GM19372 (cell line): ENCODE data around the gene CAPZB.

ENCODE experiments used
- ATAC-seq: cut with Tn5 transposase; IDR thresholded peaks from one replicate; pipeline ENCODE4 v1.9.1; 2021; ENCODE audit warnings: mild to moderate bottlenecking, low read depth, moderate library complexity; ENCODE audit not compliant: unreplicated experiment

CAPZB gene

DNA sequence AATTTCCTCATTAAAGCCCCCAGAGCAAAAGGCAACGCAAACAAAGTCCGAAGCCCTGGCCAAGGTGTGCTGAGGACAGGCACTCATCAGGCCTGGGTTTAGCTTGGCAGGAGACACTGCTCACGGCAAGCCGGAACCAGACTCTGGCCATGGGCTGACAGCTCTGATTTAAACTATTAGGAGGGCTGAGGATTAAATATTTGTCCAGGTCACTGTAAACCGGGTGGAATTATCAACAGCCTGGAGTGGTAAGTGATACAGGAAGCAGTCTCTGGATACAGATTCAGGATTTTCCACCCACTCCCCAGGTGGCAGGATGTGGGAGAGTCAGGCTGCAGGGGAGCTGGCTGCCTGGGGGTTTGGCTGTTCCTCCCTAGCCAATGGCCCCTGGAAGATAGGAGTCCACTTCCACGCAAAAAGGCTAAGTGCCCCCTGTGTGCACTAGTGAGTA lies 130.8 kb downstream of the CAPZB start:
- no peak for ATAC-seq

DNA sequence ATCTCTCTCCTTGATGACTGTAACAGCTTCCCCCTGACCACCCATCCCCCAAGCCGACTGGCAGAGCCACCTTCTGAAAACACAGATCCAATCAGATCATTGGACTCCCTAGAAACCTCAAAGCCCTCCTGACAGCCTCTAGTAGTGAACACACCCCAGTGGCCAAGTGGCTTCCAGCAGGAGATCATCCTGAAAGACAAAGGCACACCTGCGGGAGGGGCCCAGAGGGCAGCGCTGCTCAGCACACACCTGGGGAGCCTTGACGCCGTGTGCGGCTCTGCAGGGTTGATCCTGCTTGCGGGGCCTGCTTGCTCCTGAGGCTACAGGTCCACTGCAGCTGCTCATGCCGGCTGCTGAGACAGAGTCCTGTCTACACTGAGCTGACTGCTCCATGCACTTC lies 131.7 kb downstream of the CAPZB start:
- no peak for ATAC-seq

DNA sequence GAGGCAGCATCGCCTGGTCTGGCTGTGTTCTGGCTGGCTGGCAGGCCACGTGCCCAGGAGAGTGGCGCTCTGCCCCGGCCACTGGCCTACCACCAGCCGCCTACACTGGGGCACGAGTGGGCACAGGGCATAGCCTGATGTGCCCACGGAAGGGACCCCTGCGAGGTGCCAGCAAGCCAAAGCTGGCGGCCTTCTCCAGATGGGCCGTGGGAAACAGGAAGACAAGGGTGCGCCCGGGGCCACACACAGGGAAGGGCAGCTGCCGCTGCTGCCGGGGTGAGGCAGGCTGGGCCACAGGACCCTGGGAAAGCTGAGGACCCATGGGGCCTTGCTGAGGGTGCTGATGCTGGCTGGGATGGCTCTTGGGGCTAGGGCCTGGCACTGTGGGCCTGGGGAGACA lies 132.5 kb downstream of the CAPZB start:
- ATAC-seq = no peak

DNA sequence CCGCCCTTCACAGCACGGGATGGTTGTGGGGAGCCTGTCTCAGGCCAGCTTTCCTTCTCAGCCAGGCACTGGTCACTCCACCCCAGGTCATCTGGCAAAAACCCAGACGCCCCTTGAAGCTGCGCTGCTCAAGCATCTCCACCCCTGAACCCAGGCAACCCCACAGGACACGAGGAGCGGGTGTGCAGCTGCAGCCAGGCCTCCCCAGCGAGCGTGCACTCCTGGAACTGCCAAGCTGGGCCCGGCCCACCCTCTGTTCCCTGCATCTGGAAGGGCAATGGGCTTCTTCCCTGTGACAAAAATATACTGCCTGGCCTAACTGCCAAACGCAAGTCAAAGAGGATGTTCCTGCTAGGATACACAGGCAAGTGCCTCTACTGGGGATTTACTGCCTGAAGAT lies 133.5 kb downstream of the CAPZB start:
- no peak for ATAC-seq

DNA sequence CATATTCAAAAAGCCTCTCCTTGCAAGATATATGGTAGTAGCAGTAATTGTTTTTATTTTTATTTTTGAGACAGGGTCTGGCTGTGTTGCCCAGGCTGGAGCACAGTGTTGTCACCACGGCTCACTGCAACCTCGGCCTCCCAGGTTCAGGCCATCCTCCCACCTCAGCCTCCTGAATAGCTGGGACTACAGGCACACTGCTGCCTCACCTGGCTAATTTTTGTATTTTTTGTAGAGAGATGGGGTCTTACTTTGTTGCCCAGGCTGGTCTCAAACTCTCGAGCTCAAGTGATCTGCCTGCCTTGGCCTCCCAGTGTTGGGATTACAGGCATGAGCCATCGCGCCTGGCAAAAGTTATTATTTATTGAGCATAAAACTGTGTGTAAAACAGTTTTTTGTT lies 134.8 kb downstream of the CAPZB start:
- no peak for ATAC-seq

DNA sequence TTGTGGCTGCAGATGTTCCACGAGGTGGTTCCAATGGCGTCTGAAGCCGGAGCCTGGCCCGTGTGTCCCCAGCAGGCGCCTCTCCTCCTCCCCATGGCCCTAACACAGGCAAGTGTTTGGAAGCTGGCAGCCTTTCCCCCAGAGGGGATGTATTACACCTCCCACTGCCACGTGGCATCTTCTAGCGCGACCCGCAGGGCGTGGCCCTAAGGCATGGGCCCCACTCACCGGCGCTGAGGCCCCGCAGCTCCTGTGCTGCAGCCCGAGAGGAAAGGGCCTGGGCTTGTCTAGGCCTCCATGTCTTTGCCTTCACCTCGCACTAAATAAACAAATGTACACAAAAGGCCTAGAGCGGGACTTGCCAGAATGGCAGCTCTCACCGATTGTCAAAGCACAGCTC lies 135.3 kb downstream of the CAPZB start:
- ATAC-seq = no peak

DNA sequence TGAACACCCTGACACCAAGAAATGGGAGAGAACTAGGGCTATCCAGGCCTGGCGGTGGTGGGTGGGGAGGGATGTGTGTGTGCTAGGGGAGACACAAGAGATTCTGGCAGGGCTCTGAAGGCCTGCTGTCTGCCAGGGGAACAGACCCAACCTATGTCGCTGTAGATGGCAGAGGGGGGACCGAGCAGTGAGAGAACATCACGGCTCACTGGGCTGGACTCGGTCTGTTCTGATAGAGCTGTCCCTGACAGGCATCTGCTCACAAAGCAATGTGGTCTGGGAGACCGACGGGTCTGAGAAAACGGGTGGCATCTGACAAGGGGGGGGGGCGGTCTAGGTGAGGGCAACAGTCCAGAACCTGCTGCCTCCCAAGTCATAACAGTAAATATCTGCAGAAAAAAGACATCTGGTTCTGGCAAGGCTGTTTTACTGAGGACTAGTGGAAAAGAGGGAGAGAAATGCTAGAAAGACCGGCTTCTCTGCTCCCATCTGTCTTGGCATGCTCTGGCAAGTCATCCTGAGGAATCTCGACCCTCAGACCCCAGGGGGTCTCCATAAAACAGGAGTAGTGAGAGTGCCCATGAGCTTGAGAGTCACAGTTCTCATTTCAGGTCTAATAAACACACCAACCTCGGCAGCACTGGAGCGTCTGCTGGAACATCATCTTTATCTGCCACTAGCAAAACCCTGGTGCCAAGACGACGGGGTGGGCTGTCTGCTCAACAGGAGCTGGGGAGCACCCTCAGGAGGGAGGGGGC lies 136.7 kb downstream of the CAPZB start:
- ATAC-seq = no peak

DNA sequence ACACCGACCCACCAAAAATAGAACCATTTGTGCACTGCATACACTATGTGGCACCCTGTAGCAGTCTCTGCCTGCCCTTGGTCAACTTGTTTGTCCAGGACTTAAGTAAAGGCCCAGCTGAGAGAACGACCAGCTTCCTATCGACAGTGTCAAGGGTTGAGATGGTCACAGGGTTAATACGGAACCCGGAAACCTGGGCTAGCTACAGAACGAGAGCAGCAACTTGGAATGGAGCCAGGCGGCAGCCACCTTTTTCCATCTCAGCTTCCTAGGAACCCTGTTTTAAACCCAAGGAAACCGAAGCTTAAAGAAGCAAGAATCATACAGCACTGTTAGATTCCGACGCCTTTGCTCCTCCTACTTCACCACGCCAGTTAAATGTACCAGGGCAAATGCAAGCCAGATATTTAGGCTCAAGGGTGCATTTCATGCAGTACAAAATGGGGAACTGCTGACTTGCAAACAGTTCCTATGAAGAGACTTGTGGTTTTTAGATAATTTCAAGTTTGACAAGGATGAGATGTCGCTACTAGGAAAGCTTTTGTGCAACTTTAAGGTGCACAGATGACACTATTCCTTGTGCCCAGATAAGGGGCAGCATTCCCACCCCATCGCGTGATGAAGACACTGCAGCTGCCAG lies 137.7 kb downstream of the CAPZB start:
- ATAC-seq = no peak

DNA sequence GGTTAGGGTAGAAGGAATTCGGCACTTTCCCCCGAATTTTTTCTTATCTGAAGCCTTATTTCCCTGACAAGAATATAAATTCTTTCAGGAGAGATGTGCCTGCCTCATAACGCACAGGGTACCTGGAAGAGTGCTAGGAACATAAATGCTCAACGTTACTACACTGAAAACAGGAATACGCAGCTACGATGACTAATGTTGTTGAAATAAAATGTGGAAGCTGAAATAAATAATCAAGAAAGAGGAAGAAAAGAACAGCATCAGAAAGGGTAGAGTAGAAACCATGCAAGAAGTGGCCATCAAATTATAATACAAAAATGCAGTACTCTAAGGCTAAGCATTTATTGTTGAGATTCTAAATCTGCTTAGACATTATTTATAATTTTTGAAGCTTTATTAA lies 139.3 kb downstream of the CAPZB start:
- no peak for ATAC-seq

DNA sequence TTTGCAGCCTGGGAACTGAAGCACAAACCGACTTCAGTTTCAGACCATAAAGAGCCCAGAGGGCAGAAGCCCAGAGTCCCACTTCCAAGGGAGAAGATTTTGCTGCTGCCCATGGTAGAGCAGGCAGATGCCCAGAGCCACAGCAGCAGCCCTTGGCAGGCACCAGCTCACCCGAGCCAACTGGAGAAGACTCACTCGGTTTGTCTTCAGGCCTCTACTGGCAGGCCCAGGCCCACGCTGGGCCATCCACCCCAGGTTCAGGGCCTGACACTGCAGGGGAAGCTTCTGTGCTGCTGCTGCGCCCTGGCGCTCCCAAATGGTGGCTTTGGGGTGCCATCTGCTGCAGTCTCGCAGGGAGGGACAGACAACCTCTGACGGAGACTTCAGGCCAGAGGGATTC lies 139.9 kb downstream of the CAPZB start:
- no peak for ATAC-seq

DNA sequence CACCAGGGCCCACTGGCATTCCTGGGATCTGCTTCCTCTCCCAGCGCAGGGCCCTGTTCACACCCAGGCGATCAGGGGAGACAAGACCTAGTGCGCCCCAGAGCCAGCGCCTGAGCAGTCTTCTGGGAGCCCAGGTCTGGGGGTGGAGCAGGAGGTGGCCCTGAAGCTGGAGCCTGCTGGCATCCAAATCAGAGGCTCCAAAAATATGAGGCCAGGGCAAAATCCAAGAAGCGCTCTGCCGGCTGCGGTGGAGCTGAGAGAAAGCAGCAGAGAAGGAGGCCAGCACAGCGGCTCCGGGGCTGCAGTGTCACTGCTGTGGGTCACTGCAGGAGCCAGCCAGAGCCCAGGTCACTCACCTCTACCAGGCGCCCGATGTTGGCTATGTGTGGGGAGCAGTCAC lies 140.5 kb downstream of the CAPZB start:
- no peak for ATAC-seq

DNA sequence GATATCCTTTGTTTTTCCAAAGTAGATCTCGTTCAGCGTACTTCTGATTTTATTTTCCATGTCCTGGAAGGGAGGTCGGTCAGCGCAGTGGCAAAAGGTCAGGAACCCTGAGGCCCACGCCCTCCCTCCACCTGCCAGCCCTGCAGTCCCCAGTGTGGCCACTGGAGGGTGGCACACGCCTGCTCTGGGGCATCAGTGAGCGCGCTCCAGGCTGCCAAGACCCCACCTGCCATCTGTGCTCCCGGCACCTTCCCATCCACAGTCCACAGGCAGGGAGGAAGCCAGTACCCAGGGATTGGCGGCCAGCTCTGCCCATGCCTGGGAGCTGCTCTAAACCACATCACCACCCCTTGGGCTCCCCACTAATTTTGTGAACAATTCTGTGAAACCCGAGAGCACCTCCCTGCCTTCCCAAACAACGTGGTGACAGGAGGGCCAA lies 140.9 kb downstream of the CAPZB start:
- ATAC-seq = no peak

DNA sequence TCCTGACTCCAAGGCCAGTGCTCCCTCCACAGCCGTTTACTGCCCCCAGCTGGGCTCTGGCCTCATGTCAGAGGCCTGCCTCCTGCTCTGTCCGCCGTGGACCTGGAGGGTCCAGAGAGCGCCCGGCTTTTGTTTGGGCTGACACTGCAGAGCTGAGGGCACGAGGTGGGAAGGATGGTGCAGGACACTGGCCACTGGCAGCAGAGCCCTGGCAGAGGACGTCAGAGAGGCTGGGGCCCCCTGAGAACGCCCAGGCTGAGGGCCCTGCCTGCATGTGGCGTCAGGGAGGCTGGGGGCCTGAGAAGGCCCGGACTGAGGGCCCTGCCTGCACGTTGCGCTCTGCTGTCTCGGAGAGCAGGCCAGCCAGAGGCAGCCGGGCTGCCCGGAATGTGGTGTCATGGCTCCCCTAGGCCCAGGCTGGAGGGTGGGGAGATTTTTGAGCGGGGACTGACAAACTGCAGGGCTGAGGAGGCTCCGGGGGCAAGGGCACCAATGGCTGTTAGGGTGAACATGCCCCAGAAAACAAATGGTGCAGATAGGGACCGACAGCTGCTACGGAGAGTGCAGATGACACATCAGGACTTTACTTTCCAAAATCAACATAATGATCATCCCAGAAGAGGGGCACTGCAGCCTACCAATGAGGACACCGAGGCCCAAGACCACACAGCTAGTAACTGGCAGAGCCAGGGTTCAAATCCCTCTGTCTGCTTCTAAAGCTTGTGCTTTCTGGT lies 141.6 kb downstream of the CAPZB start:
- no peak for ATAC-seq

DNA sequence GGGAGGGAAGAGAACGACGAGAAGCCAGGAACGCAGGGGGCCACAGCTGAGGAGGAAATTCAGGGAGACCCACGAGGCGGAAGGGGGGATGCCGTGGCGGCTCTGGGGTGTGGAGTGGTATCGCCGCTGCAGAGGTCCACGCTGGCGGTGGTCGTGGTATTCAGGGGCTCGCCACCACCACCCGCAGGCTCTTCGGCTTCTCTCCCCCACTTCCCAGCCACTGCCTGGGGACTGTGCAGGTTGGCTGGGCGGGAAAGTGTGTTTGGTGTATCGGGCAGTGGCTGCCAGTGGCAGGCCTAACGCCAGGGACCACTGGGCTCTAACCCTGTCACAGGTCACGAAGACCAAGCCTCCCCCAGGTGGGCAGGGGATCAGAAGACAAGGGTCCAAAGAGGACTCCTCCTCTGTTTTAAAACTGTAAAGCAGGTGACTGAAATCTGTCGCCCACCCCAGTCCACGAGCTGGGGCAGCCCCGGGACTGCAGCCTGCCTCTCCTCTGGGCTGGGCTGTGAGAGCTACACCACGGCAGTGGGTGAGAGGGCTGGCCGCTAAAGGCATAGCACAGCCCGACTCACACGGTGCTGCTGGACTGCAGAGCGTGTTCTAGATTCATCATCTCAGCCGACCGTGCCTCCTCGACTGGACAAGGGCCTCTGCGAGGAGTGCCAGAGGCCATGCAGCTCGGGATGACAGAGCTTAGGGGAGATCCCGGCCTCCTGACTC lies 142.3 kb downstream of the CAPZB start:
- no peak for ATAC-seq

DNA sequence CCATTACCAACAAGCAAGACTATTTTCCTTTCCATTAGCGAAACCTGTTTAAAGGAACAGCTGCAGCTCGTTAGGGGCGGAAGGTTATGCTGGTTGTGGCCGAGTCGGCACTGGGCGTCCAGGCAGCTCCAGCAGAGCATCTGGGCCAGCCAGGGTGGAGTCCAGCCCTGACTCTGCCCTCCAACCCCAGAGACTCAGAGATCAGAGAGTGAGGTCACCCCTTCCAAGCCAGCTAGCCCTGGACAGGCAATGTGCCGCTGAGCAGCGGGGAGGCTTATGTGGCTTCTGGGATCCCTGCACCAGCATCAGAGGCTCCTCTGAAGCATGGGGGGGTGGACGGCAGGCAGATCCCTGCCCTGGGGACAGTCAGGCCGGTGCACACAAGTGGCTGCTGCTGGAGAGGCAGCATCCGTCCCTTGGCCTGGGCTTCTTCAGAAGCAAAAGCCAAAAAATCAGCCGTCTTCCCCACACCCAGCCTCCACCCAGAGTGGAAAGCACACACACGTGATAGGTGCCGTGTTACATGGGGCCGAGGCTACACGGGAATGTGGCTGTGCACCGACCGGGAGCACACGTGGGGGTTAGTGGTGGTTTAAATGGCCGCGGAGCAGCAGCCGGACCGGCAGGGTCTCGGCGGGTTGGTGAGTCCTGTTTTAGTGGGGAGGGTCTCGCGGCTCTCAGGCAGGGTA lies 143.1 kb downstream of the CAPZB start:
- ATAC-seq = no peak

DNA sequence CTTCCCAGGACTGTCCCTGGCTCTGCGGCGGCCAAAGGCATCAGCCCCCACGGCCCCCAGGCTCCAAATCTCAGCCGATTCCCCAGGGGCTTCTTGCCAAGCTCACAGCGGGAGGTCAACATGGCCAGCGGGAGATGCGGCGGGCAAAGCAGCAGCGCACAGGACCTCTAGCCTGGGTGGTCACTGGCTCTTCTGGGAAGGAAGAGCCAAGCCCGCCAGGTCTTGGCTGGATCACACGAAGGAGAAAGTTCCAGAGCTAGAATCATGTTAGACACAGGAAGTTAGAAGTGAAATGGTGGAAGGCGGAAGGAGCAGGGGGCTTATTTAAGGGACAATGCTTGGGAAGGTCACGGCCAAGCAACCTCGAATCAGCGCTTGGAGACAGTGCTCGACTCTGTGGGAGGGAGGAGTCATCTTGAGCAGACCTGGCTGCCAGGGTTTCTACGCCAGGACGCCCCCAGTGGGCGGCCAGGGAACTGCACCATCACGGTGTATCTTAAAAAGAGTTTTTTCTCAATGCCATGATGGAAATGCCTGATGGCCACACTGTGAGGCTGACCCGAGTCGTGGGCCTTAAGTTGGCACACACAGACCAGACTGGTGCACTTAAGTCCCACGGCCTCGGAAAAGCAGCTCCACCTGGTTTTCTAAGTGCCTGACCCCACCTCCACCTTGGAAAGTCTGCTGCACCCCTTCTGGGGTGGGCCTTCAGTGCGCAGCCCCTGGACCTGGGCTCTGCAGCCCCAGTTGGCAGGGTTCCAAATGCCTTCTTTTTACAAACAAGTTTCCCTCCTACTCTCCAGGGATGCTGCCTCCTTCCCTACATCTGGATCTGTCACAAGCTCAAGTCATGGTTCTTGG lies 143.9 kb downstream of the CAPZB start:
- no peak for ATAC-seq

DNA sequence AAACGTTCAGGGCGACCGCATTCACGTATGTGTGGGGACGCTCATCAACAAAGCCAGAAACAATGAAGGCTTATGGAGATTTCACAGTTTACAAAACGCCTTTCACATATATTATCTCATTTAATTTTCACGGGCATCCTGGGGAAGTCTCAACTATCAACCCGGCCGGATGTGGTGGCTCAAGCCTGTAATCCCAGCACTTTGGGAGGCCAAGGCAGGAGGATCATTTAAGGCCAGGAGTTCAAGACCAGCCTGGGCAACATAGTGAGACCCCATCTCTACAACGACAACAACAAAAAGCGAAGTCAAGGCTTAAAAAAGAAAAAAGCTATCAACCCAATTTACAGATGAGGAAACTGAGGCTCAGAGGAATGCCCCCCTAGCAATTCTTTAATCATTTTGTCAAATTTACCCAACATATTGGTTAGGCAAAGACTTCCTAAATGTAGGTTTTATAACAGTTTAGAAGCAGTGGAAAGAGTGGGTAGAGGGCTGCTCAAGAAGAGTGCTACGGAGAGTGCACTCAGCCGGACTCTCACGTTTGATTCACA lies 144.9 kb downstream of the CAPZB start:
- no peak for ATAC-seq

DNA sequence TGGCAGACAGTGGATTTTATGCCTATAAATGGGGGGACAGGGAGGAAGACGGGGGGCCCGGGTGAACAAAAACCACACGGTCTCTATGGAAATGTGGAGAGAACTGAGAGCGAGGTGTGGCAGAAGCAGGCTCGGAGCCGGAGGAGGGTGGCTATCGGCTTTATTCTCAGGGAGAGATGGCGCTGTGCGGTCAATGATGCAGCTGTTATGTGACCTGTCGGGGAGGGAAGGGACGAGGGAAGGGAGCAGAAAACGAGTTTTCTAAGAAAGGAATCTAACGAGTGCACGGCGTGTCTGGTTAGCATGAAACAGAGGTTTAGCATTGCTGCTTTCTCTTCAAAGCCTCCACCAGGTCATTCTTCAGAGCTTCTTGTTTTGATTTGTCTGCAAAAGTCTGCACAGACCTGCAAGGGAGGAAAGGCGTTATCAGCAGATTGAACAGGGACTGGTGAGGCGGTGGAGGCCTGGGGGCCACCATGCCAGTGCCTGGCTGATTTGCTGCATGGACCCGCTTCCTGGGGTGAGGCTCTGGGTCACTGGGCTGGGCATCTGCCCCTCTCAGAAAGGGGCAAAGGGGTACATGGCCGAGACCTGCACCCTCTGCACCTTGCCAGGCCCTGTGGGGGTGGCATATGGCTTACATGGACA lies 146.0 kb downstream of the CAPZB start:
- ATAC-seq = no peak

DNA sequence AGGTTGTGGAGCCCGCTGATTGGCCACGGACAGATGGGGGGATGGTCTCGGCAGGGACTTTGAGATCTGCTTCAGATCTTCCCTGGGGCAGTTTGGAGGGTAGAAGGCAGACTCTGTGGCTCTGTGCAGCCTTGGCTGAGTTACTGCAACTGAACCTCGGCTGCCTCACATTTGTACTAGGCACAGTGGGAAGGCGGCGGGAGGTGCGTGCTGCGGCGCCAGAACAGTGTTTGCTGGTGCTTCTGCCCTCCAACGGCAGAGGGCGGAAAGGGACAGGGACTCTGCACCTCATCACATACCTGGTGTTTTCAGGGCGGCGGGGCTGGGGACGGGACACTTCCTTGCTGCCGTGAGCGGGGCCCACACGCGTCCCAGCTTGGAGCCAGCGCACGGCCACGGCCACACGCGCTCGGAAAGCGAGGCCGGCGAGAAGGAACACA lies 147.0 kb downstream of the CAPZB start:
- no peak for ATAC-seq
